A673 (cell line): ENCODE results near the gene EXOC6. TPM values are rescaled to one million over a fixed set of nuclear protein-coding genes. Genes with fewer than 3 reads are reported as not detected.

ENCODE experiments used
- BruUV-seq: library from RNA; stranded (reverse); fragments of 400-500 nt; replicated peaks from 2 replicates; lab custom pipeline; 2021; lab: Mats Ljungman, UMichigan
- CTCF ChIA-PET: fragments of 300-600 bp; sonication (Branson Sonifier 250); formaldehyde crosslinking; loops from one replicate; lab custom pipeline; 2022; ENCODE audit warnings: antibody characterized with exemption; lab: Charles Lee
- POLR2A ChIA-PET: fragments of 300-600 bp; sonication (Branson Sonifier 250); formaldehyde crosslinking; loops from one replicate; lab custom pipeline; 2022; ENCODE audit warnings: antibody characterized with exemption; ENCODE audit not compliant: low non-redundant PET; lab: Charles Lee
- DNase-seq: peaks from one replicate; pipeline ENCODE4 v3.0.0-alpha.2; 2015; ENCODE audit warnings: low spot score
- H3K27ac ChIP-seq: fragments of 200-600 bp; sonication (generic); 2 replicates; pipeline ENCODE4 v1.5.1; 2016; ENCODE audit warnings: mixed run types, low read depth, mild to moderate bottlenecking, mixed read lengths, antibody characterized with exemption, low read length; ENCODE audit not compliant: poor library complexity, severe bottlenecking
- H3K27me3 ChIP-seq: fragments of 200-600 bp; sonication (generic); replicated peaks from 2 replicates; pipeline ENCODE4 v1.6.1; 2017; ENCODE audit warnings: mixed run types, low read depth, mild to moderate bottlenecking, mixed read lengths, antibody characterized with exemption, low read length; ENCODE audit not compliant: insufficient read depth, poor library complexity
- H3K36me3 ChIP-seq: fragments of 200-600 bp; sonication (generic); 2 replicates; pipeline ENCODE4 v1.6.1; 2016; ENCODE audit warnings: mixed run types, mild to moderate bottlenecking, mixed read lengths, antibody characterized with exemption, low read length; ENCODE audit not compliant: insufficient read depth, poor library complexity, severe bottlenecking
- H3K4me1 ChIP-seq: fragments of 200-600 bp; sonication (generic); 2 replicates; pipeline ENCODE4 v1.6.1; 2017; ENCODE audit warnings: mixed run types, mild to moderate bottlenecking, mixed read lengths, antibody characterized with exemption, low read length; ENCODE audit not compliant: insufficient read depth, poor library complexity, severe bottlenecking
- H3K4me3 ChIP-seq: fragments of 200-600 bp; sonication (generic); 2 replicates; pipeline ENCODE4 v1.5.1; 2016; ENCODE audit warnings: low read depth, mixed run types, mild to moderate bottlenecking, mixed read lengths, low read length; ENCODE audit not compliant: poor library complexity, severe bottlenecking
- H3K9me3 ChIP-seq: fragments of 200-600 bp; sonication (generic); 2 replicates; pipeline ENCODE4 v1.6.1; 2016; ENCODE audit warnings: mixed run types, low read depth, mild to moderate bottlenecking, mixed read lengths, antibody characterized with exemption, low read length; ENCODE audit not compliant: poor library complexity, severe bottlenecking
- CTCF ChIP-seq: fragments of 300-800, 200-600 bp; sonication (generic); conservative IDR thresholded peaks from 2 replicates; pipeline ENCODE4 v1.5.1; 2017; ENCODE audit warnings: low read depth, mild to moderate bottlenecking, antibody characterized with exemption, low read length, moderate library complexity, mixed read lengths
- EZH2 ChIP-seq: fragments of 200-600 bp; sonication (generic); IDR thresholded peaks from 2 replicates; pipeline ENCODE4 v1.6.1; 2017; ENCODE audit warnings: borderline replicate concordance, low read depth, mild to moderate bottlenecking, mixed read lengths, antibody characterized with exemption, low read length; ENCODE audit not compliant: poor library complexity, severe bottlenecking
- intact Hi-C: fragments of 100-400 bp; cut with micrococcal nuclease; formaldehyde crosslinking; loops from one replicate; pipeline ENCODE4 v1.10.0; 2022; ENCODE audit not compliant: unreplicated experiment
- total RNA-seq: library from RNA; stranded (reverse); gene quantifications from 2 replicates; pipeline ENCODE4 v1.2.3, GENCODE V29; 2021

The EXOC6 gene
- total RNA-seq, 1 experiment from 2014 or later = 35.0 TPM

- H3K27ac ChIP-seq = no peak overlapping the region
- no peaks in the 10 kb centered on the region for H3K9me3 ChIP-seq
- no peak for TF ChIP-seq EZH2
- no peak for TF ChIP-seq CTCF
- H3K36me3 ChIP-seq = no peaks in the 10 kb centered on the region
- CTCF ChIA-PET = no interaction called here
- BruUV-seq = no TSS peak
- no peaks in the 10 kb centered on the region for H3K4me1 ChIP-seq
- H3K27me3 ChIP-seq = no peaks in the 10 kb centered on the region
- H3K4me3 ChIP-seq = no peak overlapping the region
- DNase-seq = no peak
- POLR2A ChIA-PET = no interaction called here
- intact Hi-C loops = no loop called here
Observed at GRCh38 chr10:93034426-93034825, 186.1 kb downstream of the EXOC6 start.

- Histone ChIP-seq H3K27me3 (no peaks in the 10 kb centered on the region), H3K9me3 (no peaks in the 10 kb centered on the region), H3K27ac (no peak overlapping the region), H3K4me1 (peaks cover 5% of the 10 kb centered on the region), H3K36me3 (no peaks in the 10 kb centered on the region), H3K4me3 (no peak overlapping the region)
- CTCF ChIA-PET = interaction anchor here (0.5 kb wide), 1 partner anchor 124 kb away, joined by 3 read pairs; no protein-coding TSS in a partner anchor
- POLR2A ChIA-PET = no interaction called here
- no peak for DNase-seq
- TF ChIP-seq EZH2 (no peak), CTCF (no peak)
- no TSS peak for BruUV-seq
- intact Hi-C loops = no loop called here
Observed at GRCh38 chr10:93039110-93039509, 190.8 kb downstream of the EXOC6 start.

- DNase-seq = peak; percentile 48
- Histone ChIP-seq H3K27ac (no peak overlapping the region), H3K27me3 (no peaks in the 10 kb centered on the region), H3K4me1 (peaks cover 5% of the 10 kb centered on the region), H3K4me3 (no peak overlapping the region), H3K36me3 (no peaks in the 10 kb centered on the region), H3K9me3 (no peaks in the 10 kb centered on the region)
- ChIA-PET CTCF (interaction anchor here (0.5 kb wide), 1 partner anchor 124 kb away, joined by 3 read pairs; no protein-coding TSS in a partner anchor), POLR2A (no interaction called here)
- intact Hi-C loops = no loop called here
- no peak for TF ChIP-seq EZH2
- TF ChIP-seq CTCF = peak; percentile 55
- BruUV-seq = no TSS peak
Observed at GRCh38 chr10:93039721-93040120, 191.4 kb downstream of the EXOC6 start.
